Left lung (tissue), 10 donors: ENCODE measurements around the gene CAMK2N2. TPM values are rescaled to one million over a fixed set of nuclear protein-coding genes. Genes with fewer than 3 reads are reported as not detected.

Source experiments
- ATAC-seq: fragments of 200-7000 bp; cut with Tn5 transposase; one replicate; pipeline ENCODE4 v1.9.1; 2020; ENCODE audit warnings: moderate library complexity
- DNase-seq, 4 donors: peaks; one replicate each; pipeline ENCODE4 v3.0.0-alpha.2; 2013 to 2020
- H3K27ac ChIP-seq, 2 donors: fragments of 200-600 bp; sonication (generic) in 1 of 2; one replicate each; pipeline versions ENCODE4 v1.5.0 to v1.8.0; 2020 to 2021
- H3K27me3 ChIP-seq, 2 donors: fragments of 200-600 bp; sonication (generic) in 1 of 2; one replicate each; pipeline versions ENCODE4 v1.5.0 to v1.8.0; 2020 to 2021
- H3K36me3 ChIP-seq, 2 donors: fragments of 200-600 bp; sonication (generic) in 1 of 2; one replicate each; pipeline versions ENCODE4 v1.5.0 to v1.8.0; 2020 to 2021
- H3K4me1 ChIP-seq, 2 donors: fragments of 200-600 bp; one replicate each; pipeline ENCODE4 v1.8.0; 2021
- H3K4me3 ChIP-seq, 2 donors: fragments of 200-600 bp; sonication (generic) in 1 of 2; one replicate each; pipeline versions ENCODE4 v1.5.0 to v1.8.0; 2020 to 2021; ENCODE audit warnings: mild to moderate bottlenecking in 1 of 2
- H3K9me3 ChIP-seq, 2 donors: fragments of 200-600 bp; sonication (generic) in 1 of 2; one replicate each; pipeline versions ENCODE4 v1.5.0 to v1.8.0; 2020 to 2021
- CTCF ChIP-seq, 2 donors: fragments of 200-600 bp; sonication (generic) in 1 of 2; IDR thresholded peaks; one replicate each; pipeline versions ENCODE4 v1.5.0 to v1.8.0; 2021; ENCODE audit warnings: antibody characterized with exemption in 2 of 2
- intact Hi-C, 2 donors: fragments of 100-400 bp; cut with DNase I; formaldehyde crosslinking; loops; one replicate each; pipeline versions ENCODE4 v1.11.2 to v1.14.2; 2022
- microRNA-seq, 2 donors: library from miRNA; unstranded; fragments of <30 nt; microRNA quantifications; one replicate each; pipeline ENCODE4, GENCODE V29; 2019
- polyA plus RNA-seq, 6 donors: library from polyadenylated mRNA; unstranded; fragments of 120-200 nt; gene quantifications; one replicate each; pipeline ENCODE4 v1.2.1, GENCODE V29; 2013; ENCODE audit not compliant: insufficient read length in 6 of 6
- total RNA-seq, 2 donors: library from RNA; stranded (reverse); fragmentation: NEBNext Ultra II Directional; extraction: Animal tissue kit (Norgen Biotek cat#: 25700); gene quantifications; one replicate each; pipeline ENCODE4 v1.2.1, GENCODE V29; 2021
- donor health status: DM: no; HTN: yes; CAD: no.
- donor health status: DM: no; HTN: no; CAD: no.

Gene CAMK2N2
- total and polyA plus RNA-seq, 8 donors = 0.10 to 1.0 (median 0.22) TPM; not detected in 1

GRCh38 chr3:184218814-184219213, 42.5 kb downstream of the CAMK2N2 start:
- no peak for DNase-seq

GRCh38 chr3:184211718-184212117, 49.6 kb downstream of the CAMK2N2 start:
- no peak for TF ChIP-seq CTCF (IDR thresholded peaks at IDR 0.05)
- Histone ChIP-seq H3K9me3 (no peaks in the 10 kb centered on the region), H3K4me3 (no peak overlapping the region), H3K27ac (no peak overlapping the region), H3K27me3 (peaks cover 0 to 4% of the 10 kb centered on the region in 2 donors), H3K4me1 (no peaks in the 10 kb centered on the region), H3K36me3 (no peaks in the 10 kb centered on the region)
- no peak for ATAC-seq
- DNase-seq = no peak
- intact Hi-C loops = no loop called here

More at GRCh38 chr3:184218814-184219213, 42.5 kb downstream of the CAMK2N2 start:
- H3K27me3 ChIP-seq = peaks cover 0 to 38% of the 10 kb centered on the region in 2 donors
- no peaks in the 10 kb centered on the region for H3K4me1 ChIP-seq
- TF ChIP-seq CTCF (IDR thresholded peaks at IDR 0.05) = no peak
- H3K9me3 ChIP-seq = no peaks in the 10 kb centered on the region
- no peak overlapping the region for H3K4me3 ChIP-seq
- ATAC-seq = no peak
- intact Hi-C loops = no loop called here
- H3K36me3 ChIP-seq = no peaks in the 10 kb centered on the region
- no peak overlapping the region for H3K27ac ChIP-seq

GRCh38 chr3:184211297-184211696, 50.1 kb downstream of the CAMK2N2 start:
- intact Hi-C loops = no loop called here
- no peak for ATAC-seq
- H3K4me3 ChIP-seq = no peak overlapping the region
- no peak for TF ChIP-seq CTCF (IDR thresholded peaks at IDR 0.05)
- H3K4me1 ChIP-seq = no peaks in the 10 kb centered on the region
- DNase-seq = no peak
- H3K9me3 ChIP-seq = no peaks in the 10 kb centered on the region
- no peaks in the 10 kb centered on the region for H3K36me3 ChIP-seq
- no peak overlapping the region for H3K27ac ChIP-seq
- no peaks in the 10 kb centered on the region for H3K27me3 ChIP-seq

Small RNA genes lying within 50 kb of the gene (microRNA-seq; reads per million reads assigned to microRNA genes)
- 0.17 to 0.41 reads per million in 2 donors for gene MIR1224

Other genes with a start within 250 kb of the CAMK2N2 start
- gene ABCC5, start 243.7 kb downstream of the CAMK2N2 start, total RNA-seq = 10 to 100 TPM; 37.7 to 40.5 TPM
- gene ABCC5, start 243.7 kb downstream of the CAMK2N2 start, polyA plus RNA-seq = 10 to 100 TPM; 64.0 to 96.4 (median 79.9) TPM
- not detected for gene HTR3D, start 229.8 kb downstream of the CAMK2N2 start, total RNA-seq
- not detected for gene HTR3D, start 229.8 kb downstream of the CAMK2N2 start, polyA plus RNA-seq
- gene HTR3C, start 208.5 kb downstream of the CAMK2N2 start, total RNA-seq = under 1 TPM in 1 of 2 donors, not detected in 1; 0.16 TPM
- gene HTR3C, start 208.5 kb downstream of the CAMK2N2 start, polyA plus RNA-seq = under 1 TPM in 3 of 6 donors, not detected in 3; 0.10 to 0.15 (median 0.14) TPM
- not detected for gene HTR3E, start 164.5 kb downstream of the CAMK2N2 start, total RNA-seq
- gene HTR3E, start 164.5 kb downstream of the CAMK2N2 start, polyA plus RNA-seq = not detected
- 10 to 100 TPM; 32.2 to 44.5 TPM for gene EIF2B5, start 126.2 kb downstream of the CAMK2N2 start, total RNA-seq
- gene EIF2B5, start 126.2 kb downstream of the CAMK2N2 start, polyA plus RNA-seq = 10 to 100 TPM; 50.3 to 66.3 (median 59.9) TPM
- gene DVL3, start 106.2 kb downstream of the CAMK2N2 start, total RNA-seq = 10 to 100 TPM; 62.5 to 72.6 TPM
- 100 to 1,000 TPM in 2 of 6 donors, 10 to 100 TPM in 4; 82.8 to 106 (median 98.1) TPM for gene DVL3, start 106.2 kb downstream of the CAMK2N2 start, polyA plus RNA-seq
- gene AP2M1, start 86.7 kb downstream of the CAMK2N2 start, total RNA-seq = 100 to 1,000 TPM; 296 to 347 TPM
- gene AP2M1, start 86.7 kb downstream of the CAMK2N2 start, polyA plus RNA-seq = 100 to 1,000 TPM; 327 to 405 (median 351) TPM
- gene ABCF3, start 75.4 kb downstream of the CAMK2N2 start, total RNA-seq = 10 to 100 TPM; 63.3 to 69.9 TPM
- 10 to 100 TPM; 57.6 to 75.2 (median 67.8) TPM for gene ABCF3, start 75.4 kb downstream of the CAMK2N2 start, polyA plus RNA-seq
- under 1 TPM in 1 of 2 donors, not detected in 1; 0.31 TPM for gene VWA5B2, start 32.0 kb downstream of the CAMK2N2 start, total RNA-seq
- 1 to 10 TPM in 5 of 6 donors, under 1 TPM in 1; 0.85 to 2.4 (median 1.4) TPM for gene VWA5B2, start 32.0 kb downstream of the CAMK2N2 start, polyA plus RNA-seq
- 10 to 100 TPM; 35.3 to 57.2 TPM for gene ALG3, start 12.6 kb downstream of the CAMK2N2 start, total RNA-seq
- gene ALG3, start 12.6 kb downstream of the CAMK2N2 start, polyA plus RNA-seq = 10 to 100 TPM; 24.7 to 32.9 (median 29.4) TPM
- gene EEF1AKMT4, start 11.9 kb downstream of the CAMK2N2 start, total RNA-seq = 1 to 10 TPM; 4.6 to 6.5 TPM
- gene EEF1AKMT4, start 11.9 kb downstream of the CAMK2N2 start, polyA plus RNA-seq = 1 to 10 TPM; 1.8 to 3.2 (median 2.4) TPM
- not detected for gene ECE2, start 14.5 kb upstream of the CAMK2N2 start, total RNA-seq
- not detected for gene ECE2, start 14.5 kb upstream of the CAMK2N2 start, polyA plus RNA-seq
- gene PSMD2, start 37.7 kb upstream of the CAMK2N2 start, total RNA-seq = 100 to 1,000 TPM; 195 to 263 TPM
- gene PSMD2, start 37.7 kb upstream of the CAMK2N2 start, polyA plus RNA-seq = 100 to 1,000 TPM; 182 to 225 (median 213) TPM
- gene EIF4G1, start 53.1 kb upstream of the CAMK2N2 start, total RNA-seq = 100 to 1,000 TPM; 336 to 406 TPM
- 100 to 1,000 TPM; 158 to 280 (median 193) TPM for gene EIF4G1, start 53.1 kb upstream of the CAMK2N2 start, polyA plus RNA-seq
- 10 to 100 TPM; 14.7 to 19.2 TPM for gene FAM131A, start 76.0 kb upstream of the CAMK2N2 start, total RNA-seq
- gene FAM131A, start 76.0 kb upstream of the CAMK2N2 start, polyA plus RNA-seq = 10 to 100 TPM; 12.4 to 19.3 (median 14.8) TPM
- gene CLCN2, start 100.1 kb upstream of the CAMK2N2 start, total RNA-seq = 1 to 10 TPM; 4.4 to 5.6 TPM
- 10 to 100 TPM in 4 of 6 donors, 1 to 10 TPM in 2; 8.9 to 12.0 (median 11.0) TPM for gene CLCN2, start 100.1 kb upstream of the CAMK2N2 start, polyA plus RNA-seq
- gene POLR2H, start 100.2 kb upstream of the CAMK2N2 start, total RNA-seq = 10 to 100 TPM; 54.7 to 71.3 TPM
- 10 to 100 TPM; 77.8 to 98.6 (median 89.8) TPM for gene POLR2H, start 100.2 kb upstream of the CAMK2N2 start, polyA plus RNA-seq
- gene THPO, start 116.7 kb upstream of the CAMK2N2 start, total RNA-seq = under 1 TPM; 0.23 to 0.65 TPM
- gene THPO, start 116.7 kb upstream of the CAMK2N2 start, polyA plus RNA-seq = 1 to 10 TPM; 1.4 to 2.3 (median 2.0) TPM
- 1 to 10 TPM; 5.6 to 8.6 TPM for gene CHRD, start 118.5 kb upstream of the CAMK2N2 start, total RNA-seq
- gene CHRD, start 118.5 kb upstream of the CAMK2N2 start, polyA plus RNA-seq = 10 to 100 TPM; 11.9 to 19.0 (median 13.9) TPM